CD14-positive monocyte (primary cell): ENCODE results near the gene PNKP. TPM values are rescaled to one million over a fixed set of nuclear protein-coding genes. Genes with fewer than 3 reads are reported as not detected.

ENCODE experiments used
- DNase-seq, 3 donors: peaks; one replicate each; pipeline ENCODE4 v3.0.0-alpha.2; 2011 to 2022
- H2AFZ ChIP-seq: 2 replicates; pipeline ENCODE4 v1.6.0; 2012; ENCODE audit warnings: mild to moderate bottlenecking, low read depth, low read length, inconsistent platforms; ENCODE audit not compliant: insufficient read depth, poor library complexity, severe bottlenecking
- H3K27ac ChIP-seq, 2 donors: 1 replicate in 1 of 2; 2 replicates in 1 of 2; pipeline ENCODE4 v1.5.1; 2012 to 2013; ENCODE audit warnings: low read length in 2 of 2, control low read depth in 1 of 2, inconsistent platforms in 1 of 2, low read depth in 1 of 2, mild to moderate bottlenecking in 1 of 2
- H3K27me3 ChIP-seq, 2 donors: one replicate each; pipeline versions ENCODE4 v1.6.0 to v1.6.1; 2011 to 2013; ENCODE audit warnings: low read length in 2 of 2; ENCODE audit not compliant: control insufficient read depth in 2 of 2, insufficient read depth in 2 of 2
- H3K36me3 ChIP-seq, 2 donors: replicated peaks in 1 of 2; 1 replicate in 1 of 2; 2 replicates in 1 of 2; pipeline versions ENCODE4 v1.5.1 to v1.6.1; 2012 to 2013; ENCODE audit warnings: low read length in 2 of 2, control low read depth in 1 of 2, inconsistent platforms in 1 of 2, mild to moderate bottlenecking in 1 of 2; ENCODE audit not compliant: insufficient read depth in 2 of 2, control insufficient read depth in 1 of 2
- H3K4me1 ChIP-seq, 2 donors: 1 replicate in 1 of 2; 2 replicates in 1 of 2; pipeline versions ENCODE4 v1.5.1 to v1.6.1; 2012 to 2013; ENCODE audit warnings: low read length in 2 of 2, control low read depth in 1 of 2, inconsistent platforms in 1 of 2, mild to moderate bottlenecking in 1 of 2, moderate library complexity in 1 of 2; ENCODE audit not compliant: insufficient read depth in 2 of 2, control insufficient read depth in 1 of 2
- H3K4me2 ChIP-seq: replicated peaks from 2 replicates; pipeline ENCODE3; 2012; ENCODE audit warnings: low read length, moderate library complexity, mild to moderate bottlenecking; ENCODE audit not compliant: poor library complexity, severe bottlenecking; ENCODE audit errors: extremely low read depth
- H3K4me3 ChIP-seq, 3 experiments: fragments of 200-600 bp in 1 of 3; sonication (generic) in 1 of 3; replicated peaks in 1 of 3; 1 replicate in 2 of 3; 2 replicates in 1 of 3; pipeline ENCODE4 v1.5.1; 2011 to 2013; ENCODE audit warnings: low read length in 3 of 3, mild to moderate bottlenecking in 3 of 3, control low read depth in 2 of 3, low read depth in 2 of 3, inconsistent platforms in 1 of 3, moderate library complexity in 1 of 3
- H3K79me2 ChIP-seq: 2 replicates; pipeline ENCODE4 v1.6.0; 2012; ENCODE audit warnings: mild to moderate bottlenecking, control low read depth, inconsistent platforms, low read length, moderate library complexity; ENCODE audit not compliant: insufficient read depth
- H3K9ac ChIP-seq: 2 replicates; pipeline ENCODE4 v1.6.0; 2017; ENCODE audit warnings: low read length, mild to moderate bottlenecking; ENCODE audit not compliant: insufficient read depth, poor library complexity, severe bottlenecking
- H3K9me3 ChIP-seq, 2 donors: replicated peaks in 1 of 2; 1 replicate in 1 of 2; 2 replicates in 1 of 2; pipeline versions ENCODE4 v1.5.1 to v1.6.1; 2012 to 2013; ENCODE audit warnings: low read length in 2 of 2, control low read depth in 1 of 2; ENCODE audit not compliant: control insufficient read depth in 1 of 2, insufficient read depth in 1 of 2
- H4K20me1 ChIP-seq: 2 replicates; pipeline ENCODE4 v1.6.0; 2012; ENCODE audit warnings: mild to moderate bottlenecking, low read length, control low read depth, moderate library complexity; ENCODE audit not compliant: insufficient read depth
- H3K27ac Mint-ChIP-seq, 7 donors: one replicate each; pipeline ENCODE4 v1.8.0; 2020; ENCODE audit warnings: mild to moderate bottlenecking in 7 of 7, mixed read lengths in 7 of 7, moderate library complexity in 6 of 7, inconsistent platforms in 2 of 7
- H3K27me3 Mint-ChIP-seq, 3 donors: one replicate each; pipeline ENCODE4 v1.8.0; 2021 to 2022; ENCODE audit warnings: low read depth in 3 of 3, mild to moderate bottlenecking in 3 of 3, mixed read lengths in 3 of 3, moderate library complexity in 3 of 3, inconsistent platforms in 1 of 3
- H3K36me3 Mint-ChIP-seq, 2 donors: one replicate each; pipeline ENCODE4 v1.8.0; 2020; ENCODE audit warnings: mixed read lengths in 2 of 2, inconsistent platforms in 1 of 2, mild to moderate bottlenecking in 1 of 2
- H3K4me1 Mint-ChIP-seq: one replicate; pipeline ENCODE4 v1.8.0; 2020; ENCODE audit warnings: mild to moderate bottlenecking, mixed read lengths
- H3K4me3 Mint-ChIP-seq, 2 donors: one replicate each; pipeline ENCODE4 v1.8.0; 2020; ENCODE audit warnings: mild to moderate bottlenecking in 2 of 2, mixed read lengths in 2 of 2, moderate library complexity in 1 of 2
- H3K9me3 Mint-ChIP-seq, 7 donors: one replicate each; pipeline ENCODE4 v1.8.0; 2020 to 2022; ENCODE audit warnings: mixed read lengths in 7 of 7, mild to moderate bottlenecking in 6 of 7, moderate library complexity in 6 of 7, inconsistent platforms in 2 of 7
- CTCF ChIP-seq: fragments of 200-600 bp; IDR thresholded peaks from one replicate; pipeline ENCODE4 v1.8.0; 2022; ENCODE audit warnings: antibody characterized with exemption, mild to moderate bottlenecking
- WGBS: methylation state at CpG from one replicate; pipeline ENCODE4 v1.1.5; 2013; ENCODE audit warnings: missing lambda C conversion rate; ENCODE audit not compliant: insufficient coverage; 5-methylcytosine and 5-hydroxymethylcytosine counted together
- intact Hi-C, 2 donors: fragments of 100-400 bp; cut with micrococcal nuclease; formaldehyde crosslinking; loops; one replicate each; pipeline versions ENCODE4 v1.15.0 to v1.15.1; 2023
- polyA plus RNA-seq, 3 donors: library from polyadenylated mRNA; depleted of rRNA in 1 of 3; unstranded in 2 of 3; stranded (reverse) in 1 of 3; fragments of 300-500 nt in 2 of 3; fragments of >200 nt in 1 of 3; fragmentation: Illumina TruSeq in 2 of 3; gene quantifications; 1 replicate in 2 of 3; 2 replicates in 1 of 3; pipeline ENCODE4 v1.2.3, GENCODE V29; 2012 to 2021

The PNKP gene
- polyA plus RNA-seq, 3 donors = 23.0 to 88.6 (median 30.2) TPM

GRCh38 chr19:49911381-49912145, 44.2 kb upstream of the PNKP start:
- WGBS = 50% methylated on average over 8 of the region's 9 CpGs
- peak overlapping the region; percentile 36 for H2AFZ ChIP-seq
- H3K36me3 ChIP-seq = peaks cover 62 to 77% of the 10 kb centered on the region in 2 donors
- peak overlapping the region in 1 of 3 experiments; percentile 61 for H3K4me3 ChIP-seq
- H3K9ac ChIP-seq = peak overlapping the region; percentile 55
- no peaks in the 10 kb centered on the region for H3K9me3 ChIP-seq
- TF ChIP-seq CTCF = no peak
- H3K79me2 ChIP-seq = peaks cover 76% of the 10 kb centered on the region
- intact Hi-C loops = no loop called here
- peak overlapping the region; percentile 94 to 97 for H3K27ac ChIP-seq
- Mint-ChIP-seq H3K27ac (peak overlapping the region; percentile 92 to 99 (median 97)), H3K27me3 (peaks cover 0 to 4% (median 3%) of the 10 kb centered on the region in 3 donors), H3K9me3 (no peaks in the 10 kb centered on the region), H3K36me3 (peaks cover 65 to 79% of the 10 kb centered on the region in 2 donors), H3K4me3 (peak overlapping the region; percentile 31 to 85), H3K4me1 (peaks cover 51% of the 10 kb centered on the region)
- H3K4me1 ChIP-seq = peaks cover 40 to 49% of the 10 kb centered on the region in 2 donors
- H4K20me1 ChIP-seq = peaks cover 13% of the 10 kb centered on the region
- peak overlapping the region; percentile 64 for H3K4me2 ChIP-seq
- no peaks in the 10 kb centered on the region for H3K27me3 ChIP-seq
- DNase-seq = peak; percentile 85 to 94 (median 89)

GRCh38 chr19:49910179-49910578, 42.8 kb upstream of the PNKP start:
- Histone ChIP-seq H3K9me3 (no peaks in the 10 kb centered on the region), H3K27ac (peak overlapping the region; percentile 94 to 97), H3K79me2 (peaks cover 62% of the 10 kb centered on the region), H4K20me1 (peaks cover 1% of the 10 kb centered on the region), H3K4me3 (no peak overlapping the region), H3K36me3 (peaks cover 54 to 77% of the 10 kb centered on the region in 2 donors), H3K4me2 (no peak overlapping the region), H3K9ac (no peak overlapping the region), H3K4me1 (peaks cover 45 to 58% of the 10 kb centered on the region in 2 donors), H2AFZ (no peak overlapping the region), H3K27me3 (no peaks in the 10 kb centered on the region)
- Mint-ChIP-seq H3K27ac (peak overlapping the region in 6 of 7 donors; percentile 38 to 99 (median 97)), H3K36me3 (peaks cover 64 to 78% of the 10 kb centered on the region in 2 donors), H3K4me3 (no peak overlapping the region), H3K27me3 (peaks cover 0 to 5% (median 4%) of the 10 kb centered on the region in 3 donors), H3K4me1 (peaks cover 62% of the 10 kb centered on the region), H3K9me3 (no peaks in the 10 kb centered on the region)
- no peak for TF ChIP-seq CTCF
- DNase-seq = no peak
- intact Hi-C loops = no loop called here
- WGBS = 98% methylated on average over 4 of the region's 5 CpGs
